K562 (cell line): ENCODE results near the gene TMEM245. TPM values are rescaled to one million over a fixed set of nuclear protein-coding genes. Genes with fewer than 3 reads are reported as not detected.

Source experiments
- ATAC-seq: fragments of 200-7000 bp; cut with Tn5 transposase; 3 replicates; pipeline ENCODE4 v1.9.1; 2020; ENCODE audit warnings: moderate library complexity
- BruUV-seq: library from RNA; stranded (reverse); fragments of 400-500 nt; replicated peaks from 2 replicates; lab custom pipeline; 2021; lab: Mats Ljungman, UMichigan
- CTCF ChIA-PET: fragments of 300-600 bp; formaldehyde crosslinking; extraction: SDS; loops from one replicate; lab custom pipeline; 2021; ENCODE audit warnings: low intra/inter-chr PET ratio; lab: Yijun Ruan, JAX
- POLR2A ChIA-PET: fragments of 300-600, 350-650 bp; sonication (Branson Sonifier 250); formaldehyde crosslinking; extraction: SDS; loops from one replicate; lab custom pipeline; 2021; ENCODE audit warnings: antibody characterized with exemption, inconsistent platforms; lab: Yijun Ruan, JAX
- DNase-seq, 4 experiments: peaks; one replicate each; pipeline versions ENCODE4 v3.0.0 to v3.0.0-alpha.2; 2011 to 2018; ENCODE audit warnings: low spot score in 3 of 4, mixed read lengths in 3 of 4; ENCODE audit errors: extremely low read depth in 1 of 4
- FAIRE-seq: peaks from 2 replicates; lab custom pipeline; 2011; peaks lifted over from hg19 to GRCh38; lab: Jason Lieb, UNC
- H2AFZ ChIP-seq: 2 replicates; pipeline ENCODE4 v1.6.0; 2011; ENCODE audit warnings: low read depth, low read length, control low read depth, inconsistent platforms
- H3K27ac ChIP-seq: fragments of 200-600 bp; 3 replicates; pipeline ENCODE4 v1.8.0; 2011; ENCODE audit warnings: low read depth, mild to moderate bottlenecking, control low read depth, inconsistent platforms, low read length, moderate library complexity, mixed read lengths; ENCODE audit errors: extremely low read depth
- H3K27me3 ChIP-seq, 2 experiments: fragments of 300-600 bp in 1 of 2; 2 replicates in 1 of 2; 3 replicates in 1 of 2; pipeline versions ENCODE4 v1.6.0 to v1.8.0; 2011; ENCODE audit warnings: inconsistent platforms in 2 of 2, low read length in 2 of 2, mild to moderate bottlenecking in 1 of 2, mixed read lengths in 1 of 2, moderate library complexity in 1 of 2; ENCODE audit not compliant: control insufficient read depth in 2 of 2, insufficient read depth in 2 of 2
- H3K36me3 ChIP-seq: fragments of 300-600 bp; 3 replicates; pipeline ENCODE4 v1.8.0; 2011; ENCODE audit warnings: mild to moderate bottlenecking, low read length, inconsistent platforms; ENCODE audit not compliant: control insufficient read depth, insufficient read depth
- H3K4me1 ChIP-seq, 2 experiments: fragments of 200-600 bp in 1 of 2; replicated peaks in 1 of 2; 2 replicates in 1 of 2; 3 replicates in 1 of 2; pipeline versions ENCODE4 v1.5.1 to v1.8.0; 2011; ENCODE audit warnings: inconsistent platforms in 2 of 2, low read length in 2 of 2, mild to moderate bottlenecking in 1 of 2, mixed read lengths in 1 of 2, moderate library complexity in 1 of 2; ENCODE audit not compliant: control insufficient read depth in 2 of 2, insufficient read depth in 2 of 2
- H3K4me2 ChIP-seq: 2 replicates; pipeline ENCODE4 v1.6.1; 2011; ENCODE audit warnings: low read length, control low read depth, inconsistent platforms, mixed read lengths; ENCODE audit not compliant: insufficient read depth
- H3K4me3 ChIP-seq: fragments of 200-600 bp; sonication (generic), shearing (Covaris generic); 2 replicates; pipeline ENCODE4 v1.5.1; 2016; ENCODE audit warnings: control low read depth, inconsistent platforms
- H3K79me2 ChIP-seq: fragments of 200-600 bp; 3 replicates; pipeline ENCODE4 v1.8.0; 2011; ENCODE audit warnings: low read length, inconsistent platforms; ENCODE audit not compliant: control insufficient read depth, insufficient read depth
- H3K9ac ChIP-seq, 2 experiments: 2 replicates each; pipeline versions ENCODE4 v1.6.0 to v1.6.1; 2011; ENCODE audit warnings: low read depth in 2 of 2, low read length in 2 of 2, control low read depth in 1 of 2, inconsistent platforms in 1 of 2, mild to moderate bottlenecking in 1 of 2, mixed read lengths in 1 of 2; ENCODE audit not compliant: insufficient read depth in 1 of 2
- H3K9me1 ChIP-seq: one replicate; pipeline ENCODE4 v1.6.0; 2011; ENCODE audit warnings: inconsistent platforms, mild to moderate bottlenecking, low read length, moderate library complexity; ENCODE audit not compliant: control insufficient read depth, insufficient read depth
- H3K9me3 ChIP-seq: replicated peaks from 2 replicates; pipeline ENCODE4 v1.5.1; 2011; ENCODE audit warnings: low read depth, low read length, inconsistent platforms; ENCODE audit not compliant: control insufficient read depth, insufficient read depth
- H4K20me1 ChIP-seq: replicated peaks from 2 replicates; pipeline ENCODE4 v1.6.1; 2011; ENCODE audit warnings: low read length, inconsistent platforms, mixed read lengths; ENCODE audit not compliant: control insufficient read depth, insufficient read depth
- ARID3A ChIP-seq: IDR thresholded peaks from 2 replicates; pipeline ENCODE4 v1.6.1; 2012; ENCODE audit warnings: low read depth, low read length, improper control_type of control experiment, borderline replicate concordance
- BRD4 ChIP-seq: fragments of 200-600 bp; sonication (generic); IDR thresholded peaks from 2 replicates; pipeline ENCODE4 v1.6.1; 2017; ENCODE audit warnings: inconsistent platforms
- CXXC5 ChIP-seq: fragments of 250-450 bp; sonication (Bioruptor Pico); IDR thresholded peaks from 2 replicates; pipeline ENCODE4 v1.8.0; 2022; ENCODE audit warnings: inconsistent platforms, mild to moderate bottlenecking, moderate library complexity
- EP400 ChIP-seq: fragments of 450-650 bp; IDR thresholded peaks from 2 replicates; pipeline ENCODE4 v1.6.1; 2017; ENCODE audit warnings: antibody characterized with exemption, mild to moderate bottlenecking, moderate library complexity
- MED1 ChIP-seq: sonication (generic); formaldehyde crosslinking; IDR thresholded peaks from 2 replicates; pipeline ENCODE4 v1.8.1; 2023; ENCODE audit warnings: missing genetic modification reagents, borderline replicate concordance
- MYC ChIP-seq, 2 experiments: fragments of 250-450 bp in 1 of 2; sonication (Bioruptor Pico) in 1 of 2; IDR thresholded peaks; 2 replicates each; pipeline versions ENCODE4 v1.5.1 to v1.6.1; 2012 to 2021; ENCODE audit warnings: low read depth in 2 of 2, borderline replicate concordance in 1 of 2, improper control_type of control experiment in 1 of 2, low read length in 1 of 2, mild to moderate bottlenecking in 1 of 2, moderate library complexity in 1 of 2
- NFATC3 ChIP-seq: fragments of 450-650 bp; IDR thresholded peaks from 2 replicates; pipeline ENCODE4 v1.6.1; 2017; ENCODE audit warnings: mild to moderate bottlenecking
- RBM34 ChIP-seq: fragments of 200-400 bp; formaldehyde crosslinking; IDR thresholded peaks from 2 replicates; pipeline ENCODE4 v1.6.1; 2018; ENCODE audit warnings: low read length, borderline replicate concordance; ENCODE audit not compliant: insufficient read depth
- XRCC5 ChIP-seq: fragments of 200-400 bp; formaldehyde crosslinking; IDR thresholded peaks from 2 replicates; pipeline ENCODE4 v1.6.1; 2017; ENCODE audit warnings: low read depth, mild to moderate bottlenecking, low read length
- ZFP1 ChIP-seq: fragments of 450-650 bp; formaldehyde crosslinking; IDR thresholded peaks from 2 replicates; pipeline ENCODE4 v1.4.0; 2020; ENCODE audit warnings: mild to moderate bottlenecking, mixed read lengths
- ZNF584 ChIP-seq: fragments of 200-800 bp; sonication (Bioruptor generic); IDR thresholded peaks from 2 replicates; pipeline ENCODE4 v1.6.1; 2016; ENCODE audit warnings: low read depth, mild to moderate bottlenecking, missing genetic modification characterization, missing compliant biosample characterization
- ZNF699 ChIP-seq: fragments of 250-450 bp; sonication (Bioruptor Pico); IDR thresholded peaks from 2 replicates; pipeline ENCODE4 v1.8.0; 2021; ENCODE audit warnings: mild to moderate bottlenecking, moderate library complexity; ENCODE audit not compliant: insufficient replicate concordance
- ZNF707 ChIP-seq: fragments of 250-450 bp; sonication (Bioruptor Pico); conservative IDR thresholded peaks from 2 replicates; pipeline ENCODE4 v1.8.0; 2022; ENCODE audit warnings: inconsistent platforms, mild to moderate bottlenecking, moderate library complexity
- WGBS: fragments of 100-300 bp; shearing (Covaris generic); methylation state at CpG from one replicate; pipeline ENCODE4 v1.1.6; 2016; ENCODE audit warnings: low coverage, mixed read lengths; ENCODE audit not compliant: insufficient coverage; ENCODE audit errors: missing lambda C conversion rate; 5-methylcytosine and 5-hydroxymethylcytosine counted together
- in situ Hi-C: fragments of 300-500 bp; cut with MboI; formaldehyde crosslinking; loops from 4 replicates; pipeline ENCODE4 v1.15.0; 2018; ENCODE audit warnings: inconsistent platforms, mixed read lengths
- intact Hi-C: fragments of 100-400 bp; cut with micrococcal nuclease; formaldehyde crosslinking; loops from 2 replicates; pipeline ENCODE4 v1.14.2; 2022
- polyA plus RNA-seq, 8 experiments: library from polyadenylated mRNA; depleted of rRNA in 4 of 8; stranded (reverse) in 5 of 8; unstranded in 3 of 8; fragments of >200 nt; fragmentation: Nextera tagmentation in 2 of 8; fragmentation: Illumina TruSeq in 1 of 8; extraction: Ambion mirVana in 2 of 8; extraction: Trizol in 1 of 8; gene quantifications; 2 replicates each; pipeline versions ENCODE4 v1.2.1 to v1.2.3, GENCODE V29; 2011 to 2014; ENCODE audit warnings: inconsistent platforms in 1 of 8, missing spikeins in 1 of 8
- total RNA-seq, 7 experiments: library from RNA; depleted of rRNA in 6 of 7; stranded (reverse); fragments of >200 nt in 6 of 7; fragmentation: Illumina TruSeq in 2 of 7; extraction: Trizol in 2 of 7; gene quantifications; 2 replicates each; pipeline versions ENCODE4 v1.2.1 to v1.2.3, GENCODE V29; 2011 to 2021; ENCODE audit warnings: low replicate concordance in 1 of 7

TMEM245 gene
- total and polyA plus RNA-seq, 9 of the 15 experiments (the other 6 are each of a cell fraction or from before 2014, with no cell fraction given), result 8.5 to 43.2 (median 24.3) TPM

GRCh38 chr9:109167716-109168115 lies 48.0 kb upstream of the TMEM245 start (continued):
- TF ChIP-seq ZNF584 (CRISPR knock-in tag), result no peak

- ATAC-seq (no peak), DNase-seq (no peak), FAIRE-seq (no peak)
- 0 out of 2 replicates have a peak, but pooled peaks cover 2% of the 10 kb centered on the region for H3K9me3 ChIP-seq
- in situ Hi-C loops, result no loop called here
- no peaks in the 10 kb centered on the region for H3K27me3 ChIP-seq
- TF ChIP-seq BRD4 (no peak), RBM34 (no peak), CXXC5 (CRISPR knock-in tag) (no peak), ZNF699 (no peak), EP400 (no peak), ZFP1 (CRISPR knock-in tag) (no peak), XRCC5 (no peak), MED1 (CRISPR knock-in tag) (no peak), MYC (IDR thresholded peaks at IDR 0.05; ENCODE audit: low read depth, low read length) (no peak), MYC (CRISPR knock-in tag; IDR thresholded peaks at IDR 0.05; ENCODE audit: borderline replicate concordance, low read depth) (no peak), ARID3A (no peak), ZNF707 (CRISPR knock-in tag) (no peak), NFATC3 (no peak)
- no peaks in the 10 kb centered on the region for H3K79me2 ChIP-seq
- H3K27ac ChIP-seq, result no peak within 1 kb of the TSS
- H3K36me3 ChIP-seq, result no peaks in the 10 kb centered on the region
- ChIA-PET CTCF (no interaction called here), POLR2A (no interaction called here)
- H3K9ac ChIP-seq, result no peak within 1 kb of the TSS
- peaks cover 0 to 5% of the 10 kb centered on the region in 2 experiments; a peak in 1 of 5 replicates for H3K4me1 ChIP-seq
- H3K4me2 ChIP-seq, result no peak within 1 kb of the TSS
- no peak within 1 kb of the TSS for H3K4me3 ChIP-seq
- no peak within 1 kb of the TSS for H2AFZ ChIP-seq
- intact Hi-C loops, result no loop called here
- H3K9me1 ChIP-seq, result no peaks in the 10 kb centered on the region
- no TSS peak for BruUV-seq
- WGBS, result 86% methylated on average over 14 of the region's 86 CpGs
- H4K20me1 ChIP-seq, result no peaks in the 10 kb centered on the region
Measured at GRCh38 chr9:109166771-109167601, 47.2 kb upstream of the TMEM245 start, which contains the start of gene FRRS1L. TSS of gene FRRS1L (minus strand) at chr9:109167249. CDS start at chr9:109167138, 111 bp downstream.
